Neuron (in vitro differentiated cells): ENCODE data around the gene CACNB4.
"Not testable (repeated sequence)": the region's sequence is repeated elsewhere in the genome, so short reads cannot be mapped to it uniquely, and the experiment has no call there.

ENCODE experiments used
- H2AFZ ChIP-seq: one replicate; pipeline ENCODE4 v1.6.1; 2013; ENCODE audit warnings: low read depth, mild to moderate bottlenecking, inconsistent platforms, low read length, moderate library complexity
- H3K27me3 ChIP-seq: one replicate; pipeline ENCODE4 v1.6.1; 2013; ENCODE audit warnings: low read length; ENCODE audit not compliant: insufficient read depth
- H3K36me3 ChIP-seq: one replicate; pipeline ENCODE4 v1.6.1; 2013; ENCODE audit warnings: low read length; ENCODE audit not compliant: insufficient read depth
- H3K4me1 ChIP-seq: one replicate; pipeline ENCODE4 v1.6.1; 2013; ENCODE audit warnings: low read length; ENCODE audit not compliant: insufficient read depth
- H3K4me3 ChIP-seq: 2 replicates; pipeline ENCODE4 v1.5.1; 2013; ENCODE audit warnings: mild to moderate bottlenecking, low read length, moderate library complexity
- H3K9me3 ChIP-seq: one replicate; pipeline ENCODE4 v1.6.1; 2013; ENCODE audit warnings: low read length

CACNB4 gene

GRCh38 chr2:151799886-151800292, 299.0 kb downstream of the CACNB4 start:
- Histone ChIP-seq H3K4me3 (no peak overlapping the region), H3K27me3 (no peaks in the 10 kb centered on the region), H2AFZ (no peak overlapping the region), H3K4me1 (peaks cover 8% of the 10 kb centered on the region), H3K36me3 (peaks cover 30% of the 10 kb centered on the region), H3K9me3 (peaks cover 2% of the 10 kb centered on the region)

- Histone ChIP-seq H3K36me3 (peaks cover 14% of the 10 kb centered on the region), H3K4me1 (peaks cover 6% of the 10 kb centered on the region), H3K27me3 (no peaks in the 10 kb centered on the region), H3K9me3 (no peaks in the 10 kb centered on the region), H3K4me3 (no peak overlapping the region), H2AFZ (no peak overlapping the region)
Observed at GRCh38 chr2:151796774-151797173, 302.1 kb downstream of the CACNB4 start.

GRCh38 chr2:151795646-151796240, 303.1 kb downstream of the CACNB4 start:
- Histone ChIP-seq H3K9me3 (no peaks in the 10 kb centered on the region), H3K4me1 (peaks cover 6% of the 10 kb centered on the region), H3K4me3 (no peak overlapping the region), H3K36me3 (peaks cover 7% of the 10 kb centered on the region), H2AFZ (no peak overlapping the region), H3K27me3 (no peaks in the 10 kb centered on the region)

GRCh38 chr2:151794422-151794821, 304.4 kb downstream of the CACNB4 start:
- H3K4me1 ChIP-seq, H3K27me3 ChIP-seq, H2AFZ ChIP-seq, H3K4me3 ChIP-seq, H3K36me3 ChIP-seq, H3K9me3 ChIP-seq: not testable (repeated sequence)

- H3K9me3 ChIP-seq, result no peaks in the 10 kb centered on the region
- no peak overlapping the region for H3K4me3 ChIP-seq
- H3K4me1 ChIP-seq, result peaks cover 6% of the 10 kb centered on the region
- no peak overlapping the region for H2AFZ ChIP-seq
- no peaks in the 10 kb centered on the region for H3K27me3 ChIP-seq
- peaks cover 5% of the 10 kb centered on the region for H3K36me3 ChIP-seq
Observed at GRCh38 chr2:151793123-151793522, 305.7 kb downstream of the CACNB4 start.

- Histone ChIP-seq H3K9me3 (no peaks in the 10 kb centered on the region), H3K4me3 (no peak overlapping the region), H3K36me3 (peaks cover 5% of the 10 kb centered on the region), H3K4me1 (peaks cover 6% of the 10 kb centered on the region), H3K27me3 (no peaks in the 10 kb centered on the region), H2AFZ (no peak overlapping the region)
Observed at GRCh38 chr2:151792589-151792988, 306.3 kb downstream of the CACNB4 start.

GRCh38 chr2:151791545-151791944, 307.3 kb downstream of the CACNB4 start:
- Histone ChIP-seq H3K9me3 (no peaks in the 10 kb centered on the region), H3K36me3 (peaks cover 5% of the 10 kb centered on the region), H3K27me3 (no peaks in the 10 kb centered on the region), H2AFZ (no peak overlapping the region), H3K4me3 (no peak overlapping the region), H3K4me1 (peaks cover 7% of the 10 kb centered on the region)

- H3K36me3 ChIP-seq, result peaks cover 5% of the 10 kb centered on the region
- H3K9me3 ChIP-seq, result no peaks in the 10 kb centered on the region
- no peaks in the 10 kb centered on the region for H3K27me3 ChIP-seq
- H3K4me3 ChIP-seq, result no peak overlapping the region
- H2AFZ ChIP-seq, result no peak overlapping the region
- peaks cover 14% of the 10 kb centered on the region for H3K4me1 ChIP-seq
Observed at GRCh38 chr2:151790689-151791088, 308.2 kb downstream of the CACNB4 start.

GRCh38 chr2:151789055-151789834, 309.6 kb downstream of the CACNB4 start:
- no peak overlapping the region for H2AFZ ChIP-seq
- peaks cover 10% of the 10 kb centered on the region for H3K36me3 ChIP-seq
- no peaks in the 10 kb centered on the region for H3K27me3 ChIP-seq
- peaks cover 19% of the 10 kb centered on the region for H3K4me1 ChIP-seq
- no peak overlapping the region for H3K4me3 ChIP-seq
- no peaks in the 10 kb centered on the region for H3K9me3 ChIP-seq

GRCh38 chr2:151786483-151786882, 312.4 kb downstream of the CACNB4 start:
- no peak overlapping the region for H3K4me3 ChIP-seq
- H3K36me3 ChIP-seq, result peaks cover 14% of the 10 kb centered on the region
- H3K9me3 ChIP-seq, result no peaks in the 10 kb centered on the region
- H3K4me1 ChIP-seq, result peaks cover 19% of the 10 kb centered on the region
- H2AFZ ChIP-seq, result no peak overlapping the region
- no peaks in the 10 kb centered on the region for H3K27me3 ChIP-seq

GRCh38 chr2:151786077-151786476, 312.8 kb downstream of the CACNB4 start:
- H3K36me3 ChIP-seq, result peaks cover 14% of the 10 kb centered on the region

GRCh38 chr2:151783133-151783520, 315.7 kb downstream of the CACNB4 start:
- H3K9me3 ChIP-seq, result peaks cover 5% of the 10 kb centered on the region
- H3K36me3 ChIP-seq, result peaks cover 14% of the 10 kb centered on the region
- H3K4me3 ChIP-seq, result no peak overlapping the region
- no peak overlapping the region for H2AFZ ChIP-seq
- peaks cover 19% of the 10 kb centered on the region for H3K4me1 ChIP-seq
- H3K27me3 ChIP-seq, result no peaks in the 10 kb centered on the region

More at GRCh38 chr2:151786077-151786476, 312.8 kb downstream of the CACNB4 start:
- Histone ChIP-seq H3K27me3 (no peaks in the 10 kb centered on the region), H3K4me1 (peaks cover 19% of the 10 kb centered on the region), H3K9me3 (no peaks in the 10 kb centered on the region), H2AFZ (no peak overlapping the region), H3K4me3 (no peak overlapping the region)
